Activated naive CD4-positive, alpha-beta T cell treated with anti-CD3 and anti-CD28 coated beads, Interleukin-2, amount 10 ng/mL, durations not matched to agents 7 days and 5 days (primary cell): ENCODE measurements around the gene BACH2.

Source experiments
- CTCF ChIA-PET: fragments of 350-600 bp; sonication (Branson Sonifier 250); formaldehyde crosslinking; loops from one replicate; lab custom pipeline; 2021; ENCODE audit warnings: antibody characterized with exemption; lab: Charles Lee
- DNase-seq: peaks from one replicate; pipeline ENCODE4 v3.0.0-alpha.2; 2020
- H3K27ac Mint-ChIP-seq: one replicate; pipeline ENCODE4 v1.8.0; 2021; ENCODE audit warnings: mild to moderate bottlenecking, moderate library complexity, mixed read lengths
- H3K27me3 Mint-ChIP-seq: one replicate; pipeline ENCODE4 v1.8.0; 2021; ENCODE audit warnings: mild to moderate bottlenecking, mixed read lengths
- H3K36me3 Mint-ChIP-seq: one replicate; pipeline ENCODE4 v1.8.0; 2021; ENCODE audit warnings: mixed read lengths
- H3K4me1 Mint-ChIP-seq: one replicate; pipeline ENCODE4 v1.8.0; 2021; ENCODE audit warnings: mixed read lengths
- H3K4me3 Mint-ChIP-seq: one replicate; pipeline ENCODE4 v1.8.0; 2021; ENCODE audit warnings: mild to moderate bottlenecking, moderate library complexity, mixed read lengths
- H3K9me3 Mint-ChIP-seq: one replicate; pipeline ENCODE4 v1.8.0; 2021; ENCODE audit warnings: mixed read lengths

Gene BACH2

GRCh38 chr6:90231798-90232197 is 64.8 kb downstream of the BACH2 start:
- Mint-ChIP-seq H3K27me3 (no peaks in the 10 kb centered on the region), H3K4me1 (peaks cover 95% of the 10 kb centered on the region), H3K4me3 (no peak overlapping the region), H3K27ac (peak overlapping the region; percentile 64), H3K9me3 (no peaks in the 10 kb centered on the region), H3K36me3 (peaks cover 46% of the 10 kb centered on the region)
- CTCF ChIA-PET, result interaction anchor here (1.3 to 1.4 kb wide), 3 partner anchors 37 to 291 kb away, joined by 3 to 6 read pairs (median 3); no protein-coding TSS in a partner anchor
- no peak for DNase-seq

- Mint-ChIP-seq H3K4me1 (peaks cover 94% of the 10 kb centered on the region), H3K9me3 (no peaks in the 10 kb centered on the region), H3K27me3 (no peaks in the 10 kb centered on the region), H3K36me3 (peaks cover 43% of the 10 kb centered on the region), H3K27ac (peak overlapping the region; percentile 12), H3K4me3 (no peak overlapping the region)
- DNase-seq, result no peak
- CTCF ChIA-PET, result interaction anchor here (1.0 kb wide), 1 partner anchor 9 kb away, joined by 4 read pairs; no protein-coding TSS in a partner anchor
Observed at GRCh38 chr6:90231308-90231707, 65.3 kb downstream of the BACH2 start.

- peaks cover 43% of the 10 kb centered on the region for H3K36me3 Mint-ChIP-seq
- H3K27ac Mint-ChIP-seq, result peak overlapping the region; percentile 12
- H3K27me3 Mint-ChIP-seq, result no peaks in the 10 kb centered on the region
- no peak for DNase-seq
- peaks cover 94% of the 10 kb centered on the region for H3K4me1 Mint-ChIP-seq
- CTCF ChIA-PET, result interaction anchor here (1.0 kb wide), 1 partner anchor 9 kb away, joined by 4 read pairs; no protein-coding TSS in a partner anchor
- no peak overlapping the region for H3K4me3 Mint-ChIP-seq
- H3K9me3 Mint-ChIP-seq, result no peaks in the 10 kb centered on the region
Observed at GRCh38 chr6:90230548-90231215, 66.0 kb downstream of the BACH2 start.

- Mint-ChIP-seq H3K36me3 (peaks cover 50% of the 10 kb centered on the region), H3K9me3 (no peaks in the 10 kb centered on the region), H3K27me3 (no peaks in the 10 kb centered on the region), H3K27ac (peak overlapping the region; percentile 76), H3K4me1 (peaks cover 88% of the 10 kb centered on the region), H3K4me3 (no peak overlapping the region)
- CTCF ChIA-PET, result interaction anchor here (1.1 to 1.7 kb wide), 3 partner anchors 11 to 23 kb away, joined by 3 to 5 read pairs (median 4); no protein-coding TSS in a partner anchor
- DNase-seq, result peak; percentile 30
Observed at GRCh38 chr6:90229331-90230010, 67.2 kb downstream of the BACH2 start.

- H3K4me3 Mint-ChIP-seq, result no peak overlapping the region
- CTCF ChIA-PET, result interaction anchor here (1.7 kb wide), 1 partner anchor 10 kb away, joined by 5 read pairs; no protein-coding TSS in a partner anchor
- H3K27me3 Mint-ChIP-seq, result no peaks in the 10 kb centered on the region
- H3K36me3 Mint-ChIP-seq, result peaks cover 66% of the 10 kb centered on the region
- no peak for DNase-seq
- peaks cover 11% of the 10 kb centered on the region for H3K9me3 Mint-ChIP-seq
- H3K27ac Mint-ChIP-seq, result no peak overlapping the region
- peaks cover 73% of the 10 kb centered on the region for H3K4me1 Mint-ChIP-seq
Observed at GRCh38 chr6:90227673-90228072, 69.0 kb downstream of the BACH2 start.

- CTCF ChIA-PET, result no interaction called here
- Mint-ChIP-seq H3K9me3 (peaks cover 15% of the 10 kb centered on the region), H3K4me3 (no peak overlapping the region), H3K27me3 (no peaks in the 10 kb centered on the region), H3K36me3 (peaks cover 69% of the 10 kb centered on the region), H3K4me1 (peaks cover 73% of the 10 kb centered on the region), H3K27ac (no peak overlapping the region)
- no peak for DNase-seq
Observed at GRCh38 chr6:90227213-90227612, 69.4 kb downstream of the BACH2 start.

- Mint-ChIP-seq H3K9me3 (peaks cover 21% of the 10 kb centered on the region), H3K36me3 (peaks cover 68% of the 10 kb centered on the region), H3K4me1 (peaks cover 66% of the 10 kb centered on the region), H3K27me3 (no peaks in the 10 kb centered on the region), H3K27ac (no peak overlapping the region), H3K4me3 (no peak overlapping the region)
- no peak for DNase-seq
- CTCF ChIA-PET, result interaction anchor here (0.5 to 1.0 kb wide), 3 partner anchors 9 to 166 kb away, joined by 3 to 4 read pairs (median 3); no protein-coding TSS in a partner anchor
Observed at GRCh38 chr6:90226257-90226656, 70.4 kb downstream of the BACH2 start.

GRCh38 chr6:90224196-90224595 is 72.4 kb downstream of the BACH2 start:
- DNase-seq, result no peak
- peaks cover 46% of the 10 kb centered on the region for H3K4me1 Mint-ChIP-seq
- H3K27ac Mint-ChIP-seq, result no peak overlapping the region
- peaks cover 21% of the 10 kb centered on the region for H3K9me3 Mint-ChIP-seq
- no peaks in the 10 kb centered on the region for H3K27me3 Mint-ChIP-seq
- H3K36me3 Mint-ChIP-seq, result peaks cover 53% of the 10 kb centered on the region
- CTCF ChIA-PET, result no interaction called here
- no peak overlapping the region for H3K4me3 Mint-ChIP-seq

- Mint-ChIP-seq H3K27me3 (no peaks in the 10 kb centered on the region), H3K27ac (peak overlapping the region; percentile 57), H3K36me3 (peaks cover 49% of the 10 kb centered on the region), H3K9me3 (peaks cover 21% of the 10 kb centered on the region), H3K4me1 (peaks cover 35% of the 10 kb centered on the region), H3K4me3 (no peak overlapping the region)
- CTCF ChIA-PET, result interaction anchor here (2.0 kb wide), 1 partner anchor 73 kb away, joined by 5 read pairs; no protein-coding TSS in a partner anchor
- DNase-seq, result no peak
Observed at GRCh38 chr6:90222724-90223198, 73.9 kb downstream of the BACH2 start.

GRCh38 chr6:90222008-90222407 is 74.6 kb downstream of the BACH2 start:
- no peak for DNase-seq
- peaks cover 44% of the 10 kb centered on the region for H3K36me3 Mint-ChIP-seq
- peaks cover 28% of the 10 kb centered on the region for H3K4me1 Mint-ChIP-seq
- CTCF ChIA-PET, result interaction anchor here (0.7 to 2.0 kb wide), 2 partner anchors 9 to 73 kb away, joined by 4 to 5 read pairs; no protein-coding TSS in a partner anchor
- H3K9me3 Mint-ChIP-seq, result peaks cover 21% of the 10 kb centered on the region
- H3K27ac Mint-ChIP-seq, result peak overlapping the region; percentile 69
- H3K4me3 Mint-ChIP-seq, result no peak overlapping the region
- no peaks in the 10 kb centered on the region for H3K27me3 Mint-ChIP-seq

GRCh38 chr6:90221403-90221802 is 75.2 kb downstream of the BACH2 start:
- peaks cover 45% of the 10 kb centered on the region for H3K36me3 Mint-ChIP-seq
- CTCF ChIA-PET, result interaction anchor here (0.7 to 0.8 kb wide), 2 partner anchors 31 to 278 kb away, joined by 3 to 4 read pairs; no protein-coding TSS in a partner anchor
- no peaks in the 10 kb centered on the region for H3K27me3 Mint-ChIP-seq
- H3K4me3 Mint-ChIP-seq, result no peak overlapping the region
- H3K9me3 Mint-ChIP-seq, result peaks cover 21% of the 10 kb centered on the region
- H3K4me1 Mint-ChIP-seq, result peaks cover 23% of the 10 kb centered on the region
- no peak for DNase-seq
- no peak overlapping the region for H3K27ac Mint-ChIP-seq

- H3K27me3 Mint-ChIP-seq, result no peaks in the 10 kb centered on the region
- CTCF ChIA-PET, result interaction anchor here (0.8 to 5.6 kb wide), 5 partner anchors 65 to 277 kb away, joined by 3 to 29 read pairs (median 3); no protein-coding TSS in a partner anchor
- H3K27ac Mint-ChIP-seq, result no peak overlapping the region
- peaks cover 40% of the 10 kb centered on the region for H3K36me3 Mint-ChIP-seq
- H3K9me3 Mint-ChIP-seq, result peaks cover 21% of the 10 kb centered on the region
- H3K4me1 Mint-ChIP-seq, result peaks cover 12% of the 10 kb centered on the region
- no peak for DNase-seq
- no peak overlapping the region for H3K4me3 Mint-ChIP-seq
Observed at GRCh38 chr6:90220273-90220672, 76.4 kb downstream of the BACH2 start.

GRCh38 chr6:90219209-90219985 is 77.2 kb downstream of the BACH2 start:
- H3K36me3 Mint-ChIP-seq, result peaks cover 40% of the 10 kb centered on the region
- H3K27ac Mint-ChIP-seq, result no peak overlapping the region
- CTCF ChIA-PET, result interaction anchor here (0.8 to 5.6 kb wide), 9 partner anchors 16 to 279 kb away, joined by 3 to 29 read pairs (median 7); no protein-coding TSS in a partner anchor
- DNase-seq, result peak; percentile 65
- peaks cover 21% of the 10 kb centered on the region for H3K9me3 Mint-ChIP-seq
- H3K27me3 Mint-ChIP-seq, result no peaks in the 10 kb centered on the region
- no peak overlapping the region for H3K4me3 Mint-ChIP-seq
- peaks cover 11% of the 10 kb centered on the region for H3K4me1 Mint-ChIP-seq
